GM12878 (cell line): ENCODE results near the gene ANK3. TPM values are rescaled to one million over a fixed set of nuclear protein-coding genes. Genes with fewer than 3 reads are reported as not detected.

Source experiments
- ATAC-seq: fragments of 200-7000 bp; cut with Tn5 transposase; 3 replicates; pipeline ENCODE4 v1.9.1; 2020; ENCODE audit warnings: mild to moderate bottlenecking, moderate library complexity
- BruUV-seq: library from RNA; stranded (reverse); fragments of 400-500 nt; replicated peaks from 2 replicates; lab custom pipeline; 2021; lab: Mats Ljungman, UMichigan
- CTCF ChIA-PET: fragments of 300-600 bp; sonication (Branson Sonifier 250); formaldehyde crosslinking; extraction: SDS; loops from one replicate; lab custom pipeline; 2021; ENCODE audit warnings: inconsistent platforms; lab: Yijun Ruan, JAX
- POLR2A ChIA-PET: fragments of 350-600 bp; formaldehyde crosslinking; extraction: SDS; loops from one replicate; lab custom pipeline; 2021; ENCODE audit warnings: inconsistent platforms; lab: Charles Lee
- RAD21 ChIA-PET: fragments of 300-600 bp; sonication (Branson Sonifier 250); formaldehyde crosslinking; loops from one replicate; lab custom pipeline; 2023; ENCODE audit warnings: antibody characterized with exemption; ENCODE audit not compliant: unreplicated experiment; lab: Charles Lee
- SMC1A ChIA-PET: fragments of 300-600 bp; sonication (Branson Sonifier 250); formaldehyde crosslinking; loops from one replicate; lab custom pipeline; 2023; ENCODE audit not compliant: unreplicated experiment, uncharacterized antibody; lab: Charles Lee
- DNase-seq: peaks from one replicate; pipeline ENCODE4 v3.0.0-alpha.2; 2011; ENCODE audit warnings: low read depth, low spot score
- FAIRE-seq: peaks from 3 replicates; lab custom pipeline; 2011; peaks lifted over from hg19 to GRCh38; lab: Jason Lieb, UNC
- H2AFZ ChIP-seq: 2 replicates; pipeline ENCODE4 v1.6.0; 2011; ENCODE audit warnings: low read depth, low read length, control low read depth; ENCODE audit not compliant: control insufficient read depth
- H3K27ac ChIP-seq: 2 replicates; pipeline ENCODE4 v1.5.1; 2011; ENCODE audit warnings: control low read depth; ENCODE audit not compliant: control insufficient read depth, insufficient read depth
- H3K27me3 ChIP-seq, 2 experiments: replicated peaks in 1 of 2; 2 replicates each; pipeline versions ENCODE4 v1.6.0 to v1.6.1; 2011; ENCODE audit warnings: low read length in 1 of 2; ENCODE audit not compliant: control insufficient read depth in 2 of 2, insufficient read depth in 2 of 2
- H3K36me3 ChIP-seq, 2 experiments: 2 replicates each; pipeline ENCODE4 v1.5.1; 2011; ENCODE audit warnings: low read length in 1 of 2; ENCODE audit not compliant: control insufficient read depth in 2 of 2, insufficient read depth in 2 of 2
- H3K4me1 ChIP-seq: 2 replicates; pipeline ENCODE4 v1.6.1; 2011; ENCODE audit warnings: mild to moderate bottlenecking, low read length, moderate library complexity, mixed read lengths; ENCODE audit not compliant: control insufficient read depth, insufficient read depth
- H3K4me2 ChIP-seq: 2 replicates; pipeline ENCODE4 v1.6.0; 2011; ENCODE audit warnings: control low read depth; ENCODE audit not compliant: control insufficient read depth, insufficient read depth
- H3K4me3 ChIP-seq: fragments of 200-600 bp; sonication (generic); 2 replicates; pipeline ENCODE4 v1.5.1; 2016
- H3K79me2 ChIP-seq: 2 replicates; pipeline ENCODE4 v1.6.0; 2011; ENCODE audit warnings: low read length; ENCODE audit not compliant: control insufficient read depth, insufficient read depth
- H3K9ac ChIP-seq: 2 replicates; pipeline ENCODE4 v1.8.0; 2011; ENCODE audit warnings: low read length, control low read depth, mixed read lengths; ENCODE audit not compliant: control insufficient read depth, insufficient read depth
- H3K9me3 ChIP-seq: replicated peaks from 3 replicates; pipeline ENCODE4 v1.5.1; 2011; ENCODE audit warnings: mild to moderate bottlenecking, low read length; ENCODE audit not compliant: control insufficient read depth, insufficient read depth
- H4K20me1 ChIP-seq: 2 replicates; pipeline ENCODE4 v1.6.0; 2011; ENCODE audit not compliant: control insufficient read depth, insufficient read depth
- E2F8 ChIP-seq: fragments of 450-650 bp; IDR thresholded peaks from 2 replicates; pipeline ENCODE4 v1.6.1; 2018; ENCODE audit warnings: mild to moderate bottlenecking, low read depth, moderate library complexity; ENCODE audit not compliant: partially characterized antibody
- E4F1 ChIP-seq: fragments of 450-650 bp; IDR thresholded peaks from 2 replicates; pipeline ENCODE4 v1.6.1; 2018; ENCODE audit warnings: borderline replicate concordance, mild to moderate bottlenecking; ENCODE audit not compliant: partially characterized antibody
- EGR1 ChIP-seq, 2 experiments: IDR thresholded peaks; 1 replicate in 1 of 2; 2 replicates in 1 of 2; pipeline ENCODE4 v1.6.1; 2011 to 2012; ENCODE audit warnings: low read depth in 2 of 2, low read length in 2 of 2, borderline replicate concordance in 1 of 2, mild to moderate bottlenecking in 1 of 2, moderate library complexity in 1 of 2
- EZH2 ChIP-seq: IDR thresholded peaks from 2 replicates; pipeline ENCODE4 v1.6.1; 2012; ENCODE audit warnings: low read depth, mild to moderate bottlenecking, control low read depth, inconsistent platforms, low read length, borderline replicate concordance; ENCODE audit not compliant: control insufficient read depth
- HCFC1 ChIP-seq: fragments of 150-350 bp; IDR thresholded peaks from 2 replicates; pipeline ENCODE4 v1.6.1; 2014; ENCODE audit warnings: low read length
- IRF4 ChIP-seq: IDR thresholded peaks from 2 replicates; pipeline ENCODE4 v1.6.1; 2011; ENCODE audit warnings: low read depth, low read length
- NR2F1 ChIP-seq: fragments of 450-650 bp; conservative IDR thresholded peaks from 2 replicates; pipeline ENCODE4 v1.6.1; 2017; ENCODE audit warnings: mild to moderate bottlenecking
- POLR2A ChIP-seq: IDR thresholded peaks from 2 replicates; pipeline ENCODE4 v1.6.1; 2011; ENCODE audit warnings: low read depth, mild to moderate bottlenecking, low read length
- SMAD5 ChIP-seq: IDR thresholded peaks from 2 replicates; pipeline ENCODE4 v1.6.1; 2016; ENCODE audit warnings: antibody characterized with exemption, low read depth
- TBL1XR1 ChIP-seq: IDR thresholded peaks from 2 replicates; pipeline ENCODE4 v1.6.1; 2012; ENCODE audit warnings: low read depth, low read length, improper control_type of control experiment
- TCF3 ChIP-seq: IDR thresholded peaks from 2 replicates; pipeline ENCODE4 v1.6.1; 2012; ENCODE audit warnings: low read depth, mild to moderate bottlenecking, low read length, borderline replicate concordance; ENCODE audit not compliant: insufficient read depth
- ZNF274 ChIP-seq: IDR thresholded peaks from one replicate; pipeline ENCODE4 v1.8.0; 2011; ENCODE audit not compliant: insufficient read length, insufficient read depth
- WGBS: methylation state at CpG from one replicate; pipeline ENCODE4 v1.1.6; 2016; ENCODE audit warnings: low lambda C conversion rate; ENCODE audit not compliant: insufficient replicate concordance, insufficient coverage; ENCODE audit errors: missing lambda C conversion rate; 5-methylcytosine and 5-hydroxymethylcytosine counted together
- in situ Hi-C: fragments of 300-500 bp; cut with MboI; formaldehyde crosslinking; loops from 9 replicates; pipeline ENCODE4 v1.14.3; 2018; ENCODE audit warnings: mixed read lengths
- intact Hi-C: fragments of 100-400 bp; cut with micrococcal nuclease; formaldehyde crosslinking; loops from one replicate; pipeline ENCODE4 v1.14.2; 2022; ENCODE audit not compliant: unreplicated experiment
- polyA plus RNA-seq, 11 experiments: library from polyadenylated mRNA; depleted of rRNA in 4 of 11; unstranded in 6 of 11; stranded (reverse) in 5 of 11; fragments of >200 nt; fragmentation: Nextera tagmentation in 4 of 11; fragmentation: Illumina TruSeq in 1 of 11; extraction: Ambion mirVana in 4 of 11; extraction: Trizol in 1 of 11; gene quantifications; 1 replicate in 1 of 11; 2 replicates in 10 of 11; pipeline versions ENCODE4 v1.2.1 to v1.2.3, GENCODE V29; 2011 to 2016; ENCODE audit warnings: inconsistent platforms in 2 of 11, missing spikeins in 2 of 11, low read depth in 1 of 11
- total RNA-seq, 4 experiments: library from RNA; depleted of rRNA in 3 of 4; stranded (reverse); fragments of >200 nt in 3 of 4; fragmentation: Illumina TruSeq in 1 of 4; extraction: Trizol in 1 of 4; gene quantifications; 2 replicates each; pipeline versions ENCODE4 v1.2.1 to v1.2.3, GENCODE V29; 2013 to 2021

Gene ANK3
- total and polyA plus RNA-seq, 10 of the 15 experiments (the other 5 are each of a cell fraction or from before 2014, with no cell fraction given): 0.06 to 0.82 (median 0.20) TPM; not detected in 2

- SMC1A ChIA-PET: no interaction called here
- ATAC-seq (no peak), FAIRE-seq (no peak), DNase-seq (no peak)
- H3K4me1 ChIP-seq: peaks cover 6% of the 10 kb centered on the region; the same call in 1 of the 2 replicates
- H3K79me2 ChIP-seq: no peaks in the 10 kb centered on the region
- intact Hi-C loops (no loop called here), in situ Hi-C loops (no loop called here)
- no peak overlapping the region for H3K9ac ChIP-seq
- no peaks in the 10 kb centered on the region for H3K9me3 ChIP-seq
- POLR2A ChIA-PET: no interaction called here
- no peak overlapping the region for H2AFZ ChIP-seq
- CTCF ChIA-PET: no interaction called here
- RAD21 ChIA-PET: no interaction called here
- H4K20me1 ChIP-seq: no peaks in the 10 kb centered on the region
- no peak overlapping the region for H3K4me2 ChIP-seq
- WGBS: 42% methylated on average over 6 of the region's 6 CpGs
- TF ChIP-seq SMAD5: no peak
- TF ChIP-seq TCF3: no peak
- TF ChIP-seq EGR1 (IDR thresholded peaks at IDR 0.05; ENCODE audit: borderline replicate concordance in 1 of 2, low read depth in 2 of 2, low read length in 2 of 2): no peak
- no peak for TF ChIP-seq EZH2
- TF ChIP-seq E4F1: no peak
- TF ChIP-seq E2F8: no peak
- TF ChIP-seq TBL1XR1: no peak
- TF ChIP-seq HCFC1: no peak
- TF ChIP-seq POLR2A: no peak
- TF ChIP-seq NR2F1: no peak
- TF ChIP-seq ZNF274: no peak
- TF ChIP-seq IRF4: no peak
- no TSS peak for BruUV-seq
- no peaks in the 10 kb centered on the region for H3K27me3 ChIP-seq
- no peak overlapping the region for H3K4me3 ChIP-seq
- no peaks in the 10 kb centered on the region for H3K36me3 ChIP-seq
- H3K27ac ChIP-seq: no peak overlapping the region
Observed at GRCh38 chr10:60043561-60044241, 346.0 kb downstream of the ANK3 start.
